ENCODE measurements around the gene SUGT1.
A peak's percentile ranks its signal among the peaks of the same experiment; 100 is the strongest.
"Not testable (repeated sequence)": the region's sequence is repeated elsewhere in the genome, so short reads cannot be mapped to it uniquely, and the experiment has no call there.

The SUGT1 gene

DNA sequence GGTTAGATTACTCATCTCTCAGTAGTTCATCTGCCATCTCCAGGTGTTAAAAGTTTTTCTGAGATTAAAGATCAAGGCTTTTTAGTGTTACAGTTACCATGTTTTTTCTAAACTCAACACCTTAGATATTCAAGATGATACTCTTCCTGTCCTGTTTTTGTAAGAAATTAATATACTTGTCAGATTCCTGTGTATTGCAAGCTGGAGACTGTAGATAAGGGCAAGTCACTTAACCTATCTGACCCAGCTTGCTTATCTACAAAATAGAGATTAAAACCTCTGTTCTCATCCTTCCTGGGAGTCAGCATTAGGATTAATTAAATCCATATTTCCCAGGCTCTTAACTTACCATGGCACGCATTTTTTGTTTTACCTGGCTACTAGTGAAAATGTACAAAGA is 25.2 kb downstream of the SUGT1 start:
- peak overlapping the region; percentile 9 for H3K9ac ChIP-seq (ENCODE audit: low read depth, low read length, poor library complexity, severe bottlenecking)
- peaks cover 16% of the 10 kb centered on the region; the same call in 1 of the 2 replicates for H3K79me2 ChIP-seq (ENCODE audit: insufficient read depth, low read length)
- H3K27me3 ChIP-seq (ENCODE audit: insufficient read depth, low read length, poor library complexity, severe bottlenecking) = no peaks in the 10 kb centered on the region
- no peaks in the 10 kb centered on the region for H4K20me1 ChIP-seq (ENCODE audit: insufficient read depth, low read length, poor library complexity, severe bottlenecking)
- H3K4me2 ChIP-seq (ENCODE audit: low read depth, low read length, poor library complexity, severe bottlenecking) = no peak overlapping the region
- TF ChIP-seq EZH2phosphoT487 (IDR thresholded peaks at IDR 0.05; ENCODE audit: borderline replicate concordance) = no peak
- TF ChIP-seq, protein P1, sequence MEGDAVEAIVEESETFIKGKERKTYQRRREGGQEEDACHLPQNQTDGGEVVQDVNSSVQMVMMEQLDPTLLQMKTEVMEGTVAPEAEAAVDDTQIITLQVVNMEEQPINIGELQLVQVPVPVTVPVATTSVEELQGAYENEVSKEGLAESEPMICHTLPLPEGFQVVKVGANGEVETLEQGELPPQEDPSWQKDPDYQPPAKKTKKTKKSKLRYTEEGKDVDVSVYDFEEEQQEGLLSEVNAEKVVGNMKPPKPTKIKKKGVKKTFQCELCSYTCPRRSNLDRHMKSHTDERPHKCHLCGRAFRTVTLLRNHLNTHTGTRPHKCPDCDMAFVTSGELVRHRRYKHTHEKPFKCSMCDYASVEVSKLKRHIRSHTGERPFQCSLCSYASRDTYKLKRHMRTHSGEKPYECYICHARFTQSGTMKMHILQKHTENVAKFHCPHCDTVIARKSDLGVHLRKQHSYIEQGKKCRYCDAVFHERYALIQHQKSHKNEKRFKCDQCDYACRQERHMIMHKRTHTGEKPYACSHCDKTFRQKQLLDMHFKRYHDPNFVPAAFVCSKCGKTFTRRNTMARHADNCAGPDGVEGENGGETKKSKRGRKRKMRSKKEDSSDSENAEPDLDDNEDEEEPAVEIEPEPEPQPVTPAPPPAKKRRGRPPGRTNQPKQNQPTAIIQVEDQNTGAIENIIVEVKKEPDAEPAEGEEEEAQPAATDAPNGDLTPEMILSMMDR (conservative IDR thresholded peaks at IDR 0.05; ENCODE audit: low read length) = no peak
- H2AFZ ChIP-seq (ENCODE audit: low read length) = no peak overlapping the region
- H3K4me1 ChIP-seq (ENCODE audit: insufficient read depth, low read length, poor library complexity, severe bottlenecking) = peaks cover 11% of the 10 kb centered on the region
- no peaks in the 10 kb centered on the region for H3F3A ChIP-seq (ENCODE audit: low read depth)
- H3K36me3 ChIP-seq (ENCODE audit: insufficient read depth, low read length) = peaks cover 54% of the 10 kb centered on the region
- no peak overlapping the region for H3K4me3 ChIP-seq (ENCODE audit: low read length, poor library complexity, severe bottlenecking)
- no peaks in the 10 kb centered on the region for H3K9me3 ChIP-seq (ENCODE audit: insufficient read depth, low read depth, low read length)
- no peaks in the 10 kb centered on the region for H3K9me2 ChIP-seq (replicated peaks; ENCODE audit: low read depth, low read length)

DNA sequence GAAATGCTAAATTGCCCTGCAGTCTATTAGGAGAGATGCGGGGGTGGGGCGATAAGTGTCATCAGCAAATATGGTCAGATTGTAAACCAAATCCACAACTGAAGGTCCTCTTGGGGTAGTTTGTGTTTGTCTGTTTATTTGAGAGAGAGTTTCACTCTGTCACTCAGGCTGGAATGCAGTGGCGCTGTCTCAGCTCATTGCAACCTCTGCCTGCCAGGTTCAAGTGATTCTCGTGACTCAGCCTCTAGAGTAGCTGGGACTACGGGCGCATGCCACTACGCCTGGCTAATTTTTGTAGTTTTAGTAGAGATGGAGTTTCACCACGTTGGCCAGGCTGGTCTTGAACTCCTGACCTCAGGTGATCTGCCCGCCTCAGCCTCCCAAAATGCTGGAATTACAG is 33.2 kb downstream of the SUGT1 start:
- not testable (repeated sequence) for H3K9me3 ChIP-seq (ENCODE audit: insufficient read depth, low read depth, low read length); H3F3A ChIP-seq (ENCODE audit: low read depth); H3K9me2 ChIP-seq (replicated peaks; ENCODE audit: low read depth, low read length); H3K27me3 ChIP-seq (ENCODE audit: insufficient read depth, low read length, poor library complexity, severe bottlenecking); H3K9ac ChIP-seq (ENCODE audit: low read depth, low read length, poor library complexity, severe bottlenecking); H3K4me1 ChIP-seq (ENCODE audit: insufficient read depth, low read length, poor library complexity, severe bottlenecking); H4K20me1 ChIP-seq (ENCODE audit: insufficient read depth, low read length, poor library complexity, severe bottlenecking); H2AFZ ChIP-seq (ENCODE audit: low read length); H3K4me2 ChIP-seq (ENCODE audit: low read depth, low read length, poor library complexity, severe bottlenecking); H3K79me2 ChIP-seq (ENCODE audit: insufficient read depth, low read length); H3K4me3 ChIP-seq (ENCODE audit: low read length, poor library complexity, severe bottlenecking)
- H3K36me3 ChIP-seq (ENCODE audit: insufficient read depth, low read length) = peaks cover 65% of the 10 kb centered on the region; the same call in 1 of the 2 replicates

DNA sequence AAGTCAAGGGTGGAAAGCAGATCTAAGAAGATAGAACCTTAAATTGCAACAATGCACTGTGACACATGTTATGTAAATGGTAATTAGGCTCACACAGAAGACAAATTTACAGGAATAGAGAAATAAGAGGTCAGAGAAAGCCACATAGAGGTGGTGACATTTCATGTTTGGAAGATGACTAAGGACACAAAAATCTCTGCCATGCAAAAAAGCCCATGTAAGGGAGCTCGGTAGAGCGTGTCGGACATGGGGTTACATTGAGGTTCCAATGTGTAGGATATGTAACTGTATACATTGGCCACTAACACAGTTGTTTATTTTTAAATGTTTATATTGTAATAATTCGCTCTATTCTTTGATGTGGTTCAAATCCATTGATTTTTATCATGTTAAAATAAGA is 33.7 kb downstream of the SUGT1 start:
- no peak overlapping the region for H3K4me2 ChIP-seq (ENCODE audit: low read depth, low read length, poor library complexity, severe bottlenecking)
- no peaks in the 10 kb centered on the region for H3K9me2 ChIP-seq (replicated peaks; ENCODE audit: low read depth, low read length)
- H3K4me3 ChIP-seq (ENCODE audit: low read length, poor library complexity, severe bottlenecking) = no peak overlapping the region
- peaks cover 10% of the 10 kb centered on the region for H3K4me1 ChIP-seq (ENCODE audit: insufficient read depth, low read length, poor library complexity, severe bottlenecking)
- H4K20me1 ChIP-seq (ENCODE audit: insufficient read depth, low read length, poor library complexity, severe bottlenecking) = no peaks in the 10 kb centered on the region
- no peak overlapping the region for H2AFZ ChIP-seq (ENCODE audit: low read length)
- peaks cover 59% of the 10 kb centered on the region; the same call in 1 of the 2 replicates for H3K36me3 ChIP-seq (ENCODE audit: insufficient read depth, low read length)
- H3K9ac ChIP-seq (ENCODE audit: low read depth, low read length, poor library complexity, severe bottlenecking) = no peak overlapping the region
- no peaks in the 10 kb centered on the region for H3K27me3 ChIP-seq (ENCODE audit: insufficient read depth, low read length, poor library complexity, severe bottlenecking)
- TF ChIP-seq EZH2phosphoT487 (IDR thresholded peaks at IDR 0.05; ENCODE audit: borderline replicate concordance) = no peak
- TF ChIP-seq, protein P1 (conservative IDR thresholded peaks at IDR 0.05; ENCODE audit: low read length) = no peak
- H3K79me2 ChIP-seq (ENCODE audit: insufficient read depth, low read length) = no peaks in the 10 kb centered on the region
- H3F3A ChIP-seq (ENCODE audit: low read depth) = no peaks in the 10 kb centered on the region
- H3K9me3 ChIP-seq (ENCODE audit: insufficient read depth, low read depth, low read length) = no peaks in the 10 kb centered on the region

DNA sequence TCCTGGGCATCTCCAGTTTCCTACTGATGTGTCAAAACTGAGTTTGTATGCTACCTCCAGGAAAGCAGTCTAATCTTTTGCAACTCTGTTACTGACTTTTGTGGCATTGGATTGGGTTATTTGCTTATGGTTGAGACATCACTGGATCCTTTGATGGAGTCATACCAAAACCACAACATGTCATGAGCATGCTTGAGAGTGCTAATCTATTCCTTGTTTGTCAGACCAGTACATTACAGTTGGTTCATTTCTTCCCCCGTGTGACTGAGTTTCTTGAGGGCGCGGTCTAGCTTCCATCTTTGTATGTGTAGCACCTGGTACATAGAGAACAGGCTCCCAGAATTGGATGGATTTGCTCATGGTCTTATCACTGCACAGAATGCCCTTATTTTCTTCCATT is 43.2 kb downstream of the SUGT1 start:
- Histone ChIP-seq H2AFZ (ENCODE audit: low read length) (no peak overlapping the region), H3K4me1 (ENCODE audit: insufficient read depth, low read length, poor library complexity, severe bottlenecking) (peaks cover 36% of the 10 kb centered on the region), H3K9me2 (replicated peaks; ENCODE audit: low read depth, low read length) (no peaks in the 10 kb centered on the region), H3K9ac (ENCODE audit: low read depth, low read length, poor library complexity, severe bottlenecking) (no peak overlapping the region), H3K27me3 (ENCODE audit: insufficient read depth, low read length, poor library complexity, severe bottlenecking) (no peaks in the 10 kb centered on the region), H3K79me2 (ENCODE audit: insufficient read depth, low read length) (no peaks in the 10 kb centered on the region), H3F3A (ENCODE audit: low read depth) (no peaks in the 10 kb centered on the region), H3K36me3 (ENCODE audit: insufficient read depth, low read length) (no peaks in the 10 kb centered on the region), H3K4me3 (ENCODE audit: low read length, poor library complexity, severe bottlenecking) (no peak overlapping the region), H4K20me1 (ENCODE audit: insufficient read depth, low read length, poor library complexity, severe bottlenecking) (no peaks in the 10 kb centered on the region), H3K4me2 (ENCODE audit: low read depth, low read length, poor library complexity, severe bottlenecking) (no peak overlapping the region), H3K9me3 (ENCODE audit: insufficient read depth, low read depth, low read length) (no peaks in the 10 kb centered on the region)
- TF ChIP-seq, protein P1 (conservative IDR thresholded peaks at IDR 0.05; ENCODE audit: low read length) = no peak

Measured in Loucy (cell line).